Thyroid gland (tissue), 4 donors: Measurements from ENCODE around the gene HOXB2.

Experiments used
- CTCF ChIP-seq, 6 experiments: fragments of 200-600 bp in 3 of 6; fragments of 450-650 bp in 3 of 6; sonication (generic) in 3 of 6; IDR thresholded peaks; one replicate each; pipeline ENCODE4 v1.5.1; 2016 to 2019; ENCODE audit warnings: antibody characterized with exemption in 6 of 6, mild to moderate bottlenecking in 2 of 6, inconsistent platforms in 1 of 6, moderate library complexity in 1 of 6
- POLR2A ChIP-seq, 2 donors: fragments of 450-650 bp; IDR thresholded peaks; one replicate each; pipeline ENCODE4 v1.6.1; 2017; ENCODE audit warnings: antibody characterized with exemption in 2 of 2, mild to moderate bottlenecking in 2 of 2, moderate library complexity in 1 of 2

GRCh38 chr17:48544349-48545021, 424 bp downstream of the HOXB2 start:
- TF ChIP-seq CTCF (IDR thresholded peaks at IDR 0.05) (no peak), POLR2A (IDR thresholded peaks at IDR 0.05) (no peak)
